Neural progenitor cell (in vitro differentiated cells): Measurements from ENCODE around the gene MIEF1.

ENCODE experiments used
- EZH2 ChIP-seq: fragments of 200-600 bp; sonication (generic); IDR thresholded peaks from 2 replicates; pipeline ENCODE4 v1.6.1; 2017; ENCODE audit warnings: antibody characterized with exemption, mild to moderate bottlenecking, moderate library complexity
- TF ChIP-seq, protein P1 (sequence below): fragments of 200-600 bp; sonication (generic); IDR thresholded peaks from 2 replicates; pipeline ENCODE4 v1.5.1; 2017; ENCODE audit warnings: antibody characterized with exemption, mild to moderate bottlenecking

DNA sequence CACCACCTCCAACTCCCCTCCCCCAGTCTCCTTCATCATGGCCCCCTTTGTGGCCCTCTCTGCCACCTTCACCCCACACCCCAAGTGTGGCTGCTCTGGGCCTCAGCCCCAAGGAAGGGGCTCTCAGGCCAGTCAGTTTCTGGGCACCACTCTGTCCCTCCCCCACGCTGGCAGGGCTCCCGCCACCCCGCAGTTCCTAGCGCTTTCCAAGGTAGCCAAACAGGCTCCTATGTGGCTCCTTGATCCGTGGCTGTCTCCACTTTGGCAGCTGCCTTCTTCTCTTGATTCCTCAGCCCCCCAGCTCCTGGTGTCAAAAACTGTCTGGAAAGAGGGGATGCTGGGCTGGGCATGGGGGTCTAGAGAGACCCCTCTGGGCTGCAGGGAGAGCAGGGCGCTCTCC lies 58.0 kb downstream of the MIEF1 start:
- TF ChIP-seq, protein P1, sequence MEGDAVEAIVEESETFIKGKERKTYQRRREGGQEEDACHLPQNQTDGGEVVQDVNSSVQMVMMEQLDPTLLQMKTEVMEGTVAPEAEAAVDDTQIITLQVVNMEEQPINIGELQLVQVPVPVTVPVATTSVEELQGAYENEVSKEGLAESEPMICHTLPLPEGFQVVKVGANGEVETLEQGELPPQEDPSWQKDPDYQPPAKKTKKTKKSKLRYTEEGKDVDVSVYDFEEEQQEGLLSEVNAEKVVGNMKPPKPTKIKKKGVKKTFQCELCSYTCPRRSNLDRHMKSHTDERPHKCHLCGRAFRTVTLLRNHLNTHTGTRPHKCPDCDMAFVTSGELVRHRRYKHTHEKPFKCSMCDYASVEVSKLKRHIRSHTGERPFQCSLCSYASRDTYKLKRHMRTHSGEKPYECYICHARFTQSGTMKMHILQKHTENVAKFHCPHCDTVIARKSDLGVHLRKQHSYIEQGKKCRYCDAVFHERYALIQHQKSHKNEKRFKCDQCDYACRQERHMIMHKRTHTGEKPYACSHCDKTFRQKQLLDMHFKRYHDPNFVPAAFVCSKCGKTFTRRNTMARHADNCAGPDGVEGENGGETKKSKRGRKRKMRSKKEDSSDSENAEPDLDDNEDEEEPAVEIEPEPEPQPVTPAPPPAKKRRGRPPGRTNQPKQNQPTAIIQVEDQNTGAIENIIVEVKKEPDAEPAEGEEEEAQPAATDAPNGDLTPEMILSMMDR = no peak
- no peak for TF ChIP-seq EZH2
